NCI-H187 (cell line): ENCODE results near the gene NR3C1.

Experiments used
- DNase-seq, 2 experiments: peaks; one replicate each; lab custom pipeline; 2025; lab: John Stamatoyannopoulos, UW

Gene NR3C1

GRCh38 chr5:143231973-143232812 is 171.3 kb downstream of the NR3C1 start:
- no peak for DNase-seq

DNA sequence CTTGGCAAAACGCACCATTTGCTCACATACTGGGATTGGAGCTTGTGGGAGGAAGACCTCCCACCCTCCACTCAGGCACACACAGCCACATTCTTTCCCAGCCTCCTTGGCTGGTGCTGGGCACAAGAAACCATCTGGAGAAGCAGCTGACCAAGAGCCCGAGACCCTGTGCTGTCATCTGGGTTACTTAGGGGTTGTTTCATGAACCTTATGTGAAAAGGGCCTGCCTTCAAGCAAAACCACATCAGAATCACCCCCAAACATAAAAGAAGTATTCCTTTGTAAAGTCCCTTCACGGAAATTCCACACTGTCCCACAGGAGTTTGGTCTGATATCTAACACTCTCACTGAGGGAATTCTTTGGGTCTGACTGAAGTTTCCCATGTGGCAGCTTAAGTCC is 172.1 kb downstream of the NR3C1 start:
- DNase-seq = no peak

- no peak for DNase-seq
Observed at GRCh38 chr5:143230676-143230996, 172.8 kb downstream of the NR3C1 start.

- DNase-seq = no peak
Observed at GRCh38 chr5:143229896-143230675, 173.4 kb downstream of the NR3C1 start.

DNA sequence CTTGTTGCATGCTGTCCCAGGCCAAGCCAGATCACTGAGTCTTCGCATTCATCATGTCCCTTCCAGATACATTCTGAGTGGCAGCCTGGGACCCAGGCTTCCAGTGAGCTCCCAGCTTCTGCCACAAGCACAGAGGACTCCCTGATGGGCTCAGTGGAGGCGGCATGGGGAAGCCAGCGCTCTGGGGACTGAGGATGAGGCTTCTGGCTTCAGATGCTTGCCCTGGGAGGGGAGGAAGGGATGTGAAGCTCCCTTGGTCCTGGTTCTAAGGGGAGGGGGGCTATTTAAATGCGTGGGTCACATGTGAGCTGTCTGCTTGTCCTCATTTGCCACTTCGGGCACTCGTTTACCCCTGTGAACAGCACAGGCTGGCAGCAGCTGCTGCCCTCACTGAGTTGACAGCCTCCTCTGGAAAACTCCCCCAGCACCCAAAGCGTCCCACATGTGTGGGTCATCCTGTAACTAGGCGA is 174.0 kb downstream of the NR3C1 start:
- no peak for DNase-seq

GRCh38 chr5:143228597-143229293 is 174.7 kb downstream of the NR3C1 start:
- no peak for DNase-seq
